Left renal pelvis (tissue), 4 donors: Measurements from ENCODE around the gene UBTF. TPM values are rescaled to one million over a fixed set of nuclear protein-coding genes. Genes with fewer than 3 reads are reported as not detected.

Experiments used
- DNase-seq, 4 donors: peaks; one replicate each; pipeline ENCODE4 v3.0.0-alpha.2; 2013; ENCODE audit warnings: low read depth in 4 of 4, low spot score in 3 of 4
- polyA plus RNA-seq, 4 donors: library from polyadenylated mRNA; unstranded; fragments of 120-200 nt; gene quantifications; one replicate each; pipeline ENCODE4 v1.2.1, GENCODE V29; 2013; ENCODE audit not compliant: insufficient read length in 4 of 4

UBTF gene
- polyA plus RNA-seq, 4 donors = 121 to 137 (median 129) TPM

DNA sequence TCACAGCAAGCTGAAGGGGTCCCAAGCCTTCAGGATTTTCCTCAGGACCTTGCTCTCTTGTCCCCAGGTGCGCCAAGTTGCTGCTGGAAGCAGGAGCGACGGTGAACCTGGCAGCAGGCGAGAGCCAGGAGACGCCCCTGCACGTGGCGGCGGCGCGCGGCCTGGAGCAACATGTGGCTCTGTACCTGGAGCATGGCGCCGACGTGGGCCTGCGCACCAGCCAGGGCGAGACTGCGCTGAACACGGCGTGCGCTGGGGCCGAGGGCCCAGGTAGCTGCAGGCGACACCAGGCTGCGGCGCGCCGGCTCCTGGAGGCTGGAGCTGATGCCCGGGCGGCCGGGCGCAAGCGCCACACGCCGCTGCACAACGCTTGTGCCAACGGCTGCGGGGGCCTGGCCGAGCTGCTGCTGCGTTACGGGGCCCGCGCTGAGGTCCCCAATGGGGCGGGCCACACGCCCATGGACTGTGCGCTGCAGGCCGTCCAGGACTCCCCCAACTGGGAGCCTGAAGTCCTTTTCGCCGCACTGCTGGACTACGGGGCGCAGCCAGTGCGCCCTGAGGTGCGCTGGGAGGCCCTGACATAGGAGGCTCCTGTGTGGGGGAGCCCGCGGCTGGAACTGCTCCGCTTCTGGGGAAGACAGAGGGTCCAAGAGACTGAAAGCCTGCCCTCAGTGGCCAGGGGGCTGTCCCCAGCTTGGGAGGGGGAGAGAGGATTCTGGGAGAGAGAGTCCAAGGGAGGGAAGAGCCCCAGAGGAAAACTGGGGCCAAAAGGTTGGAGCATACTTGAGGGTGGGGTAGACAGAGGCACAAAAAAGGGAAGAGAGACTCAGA is 42.6 kb downstream of the UBTF start:
- DNase-seq = no peak

DNA sequence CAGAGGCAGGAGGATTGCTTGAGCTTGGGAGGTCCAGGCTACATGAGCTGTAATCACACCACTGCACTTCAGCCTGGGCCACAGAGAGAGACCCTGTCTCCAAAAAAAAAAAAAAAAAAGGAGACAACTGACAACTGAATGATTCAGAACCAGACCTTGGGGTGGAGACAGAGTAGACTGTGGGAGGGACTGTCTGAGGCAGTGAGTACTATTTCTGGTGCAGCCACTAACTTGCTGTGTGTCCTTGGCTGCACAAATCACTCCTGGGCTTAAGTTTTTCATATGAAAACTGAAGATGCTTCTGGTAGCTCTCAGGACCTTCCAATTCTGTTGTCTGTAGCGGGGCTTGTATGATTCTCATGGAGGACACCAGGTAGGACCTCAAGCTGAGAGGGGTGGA is 43.2 kb downstream of the UBTF start:
- no peak for DNase-seq

DNA sequence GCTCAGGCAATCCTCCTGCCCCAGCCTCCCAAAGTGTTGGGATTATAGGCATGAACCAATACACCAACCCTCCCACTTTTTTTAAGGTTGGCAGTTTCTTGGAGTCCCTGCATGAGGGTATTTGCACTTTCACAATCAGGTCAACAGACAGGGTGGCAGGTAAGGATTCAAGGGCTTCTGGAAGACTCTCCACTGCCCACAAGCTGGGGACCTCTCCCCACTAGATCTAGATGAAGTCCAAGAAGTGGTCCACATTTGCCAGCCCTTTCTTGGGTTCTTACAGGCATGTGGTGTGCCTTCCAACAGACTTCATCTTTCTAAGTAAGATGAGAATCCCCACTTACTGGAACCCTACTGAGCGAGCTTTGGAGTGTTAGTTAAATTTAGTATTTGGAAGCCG is 45.0 kb downstream of the UBTF start:
- no peak for DNase-seq

DNA sequence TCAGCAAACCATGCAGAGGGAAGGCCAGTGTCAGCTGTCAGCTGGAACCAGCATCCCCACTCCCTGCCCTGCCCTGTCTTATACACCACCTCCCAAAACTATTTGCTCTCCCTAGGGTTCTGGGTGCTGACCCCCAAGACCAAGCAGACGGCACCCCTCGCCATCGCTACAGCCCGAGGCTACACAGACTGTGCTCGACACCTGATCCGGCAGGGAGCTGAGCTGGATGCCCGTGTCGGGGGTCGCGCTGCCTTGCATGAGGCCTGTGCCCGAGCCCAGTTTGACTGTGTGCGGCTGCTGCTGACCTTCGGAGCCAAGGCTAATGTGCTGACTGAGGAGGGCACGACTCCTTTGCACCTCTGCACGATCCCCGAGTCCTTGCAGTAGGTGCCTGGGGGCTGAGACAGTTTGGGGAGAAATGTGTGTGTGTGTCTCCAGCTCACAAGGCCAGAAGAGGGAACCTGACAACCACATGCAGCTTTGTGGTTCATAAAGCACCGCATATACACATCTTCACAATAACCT is 47.5 kb downstream of the UBTF start:
- DNase-seq = no peak

DNA sequence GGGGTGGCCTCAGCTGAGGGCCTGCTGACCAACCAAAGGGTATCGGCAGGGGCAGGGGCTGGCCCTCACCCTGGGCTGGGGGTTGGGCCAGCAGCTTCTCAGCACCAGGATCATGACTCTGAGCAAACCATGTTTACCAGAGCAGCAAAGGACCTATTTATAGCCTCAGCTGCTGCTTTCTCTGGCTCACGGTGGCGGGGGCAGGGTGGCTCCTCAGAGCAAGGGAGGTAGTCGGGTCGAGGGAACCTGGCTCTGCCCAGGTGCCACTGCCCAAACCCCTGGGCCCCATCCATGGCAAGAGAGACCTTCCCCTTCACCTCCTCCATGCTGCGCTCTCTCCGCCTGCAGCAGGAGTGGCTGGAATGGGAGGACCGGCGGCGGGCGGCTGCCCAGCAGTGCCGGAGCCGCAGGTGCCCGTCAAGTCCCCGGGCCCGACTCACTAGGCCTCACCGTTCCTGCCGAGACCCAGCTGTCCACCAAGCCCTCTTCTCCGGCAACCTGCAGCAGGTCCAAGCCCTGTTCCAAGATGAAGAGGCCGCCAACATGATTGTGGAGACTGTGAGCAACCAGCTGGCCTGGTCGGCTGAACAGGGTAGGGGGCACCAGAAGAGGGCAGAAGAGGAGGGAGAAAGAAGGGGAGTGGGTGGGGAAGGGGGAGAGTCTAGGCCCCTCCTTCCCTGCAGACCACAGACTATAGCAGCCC is 48.8 kb downstream of the UBTF start, which contains the start of gene ASB16:
Gene ASB16 (plus strand): TSS at position 206 of the 703 bp plus-strand sequence. CDS start 86 bp downstream, at position 292.
- DNase-seq = no peak

DNA sequence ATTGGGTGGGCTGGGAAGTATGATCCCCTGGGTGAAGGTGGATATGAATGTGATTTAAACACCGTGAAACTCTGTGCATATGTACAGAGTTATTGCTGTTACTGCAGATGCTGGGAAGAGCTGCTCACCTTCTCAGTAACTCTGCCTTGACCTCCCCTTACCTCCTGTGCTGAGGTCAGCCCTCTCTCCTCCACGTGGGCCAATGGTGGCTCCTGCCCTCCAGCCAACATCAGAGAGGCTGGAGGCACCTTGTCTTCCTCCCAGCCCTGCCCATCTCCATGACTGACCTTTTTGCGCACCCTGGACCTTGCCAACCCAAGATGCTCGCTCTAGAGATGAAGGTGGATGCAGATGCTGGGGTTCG is 49.4 kb downstream of the UBTF start:
- no peak for DNase-seq

DNA sequence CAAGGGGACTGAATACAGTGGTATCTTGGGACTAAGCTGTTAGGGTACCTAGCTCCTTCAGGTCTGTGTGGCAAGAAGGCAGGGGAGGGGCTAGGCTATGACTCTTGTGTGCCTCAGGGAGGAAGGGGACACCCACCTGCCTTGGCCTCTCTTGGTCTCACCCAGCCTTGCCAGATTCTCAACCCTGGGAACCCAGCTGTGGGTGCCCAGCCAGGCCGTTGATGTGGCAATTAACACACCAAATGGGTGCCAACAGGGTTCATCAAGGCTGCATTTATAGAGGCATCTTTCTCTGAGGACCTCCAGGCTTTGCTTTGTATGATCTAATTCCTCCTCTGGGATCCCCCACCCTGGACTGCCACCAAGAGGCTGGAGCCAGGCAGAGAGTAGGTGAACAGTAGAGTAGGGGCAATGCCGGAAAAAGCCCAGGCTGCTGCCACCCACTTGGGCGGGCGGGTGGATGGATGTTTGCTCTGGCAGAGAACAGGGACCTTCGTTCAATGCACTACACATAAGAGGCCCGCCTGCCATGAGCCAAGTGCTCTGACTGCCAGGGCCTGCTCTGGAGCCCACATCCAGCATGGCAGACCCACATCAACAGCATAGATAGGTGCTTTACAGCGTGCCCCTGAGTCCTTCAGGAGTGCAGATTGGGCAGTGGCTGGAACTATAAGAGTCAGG is 52.2 kb downstream of the UBTF start:
- DNase-seq = no peak

DNA sequence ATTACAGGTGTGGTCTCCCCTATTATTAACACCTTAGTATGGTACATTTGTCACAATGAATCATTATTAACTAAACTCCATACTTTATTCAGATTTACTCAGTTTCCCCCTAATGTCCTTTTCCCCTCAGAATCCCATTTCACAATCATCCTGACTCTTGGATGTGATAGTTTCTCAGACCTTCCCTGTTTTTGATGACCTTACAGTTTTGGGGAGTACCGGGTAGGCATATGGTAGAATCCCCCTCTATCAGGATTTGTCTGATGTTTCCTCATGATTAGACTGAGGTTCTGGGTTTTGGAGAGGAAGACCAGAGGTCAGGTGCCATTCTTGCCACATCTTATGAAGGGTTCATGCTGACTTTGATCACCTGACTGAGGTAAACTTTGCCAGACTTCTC is 55.0 kb downstream of the UBTF start:
- no peak for DNase-seq

DNA sequence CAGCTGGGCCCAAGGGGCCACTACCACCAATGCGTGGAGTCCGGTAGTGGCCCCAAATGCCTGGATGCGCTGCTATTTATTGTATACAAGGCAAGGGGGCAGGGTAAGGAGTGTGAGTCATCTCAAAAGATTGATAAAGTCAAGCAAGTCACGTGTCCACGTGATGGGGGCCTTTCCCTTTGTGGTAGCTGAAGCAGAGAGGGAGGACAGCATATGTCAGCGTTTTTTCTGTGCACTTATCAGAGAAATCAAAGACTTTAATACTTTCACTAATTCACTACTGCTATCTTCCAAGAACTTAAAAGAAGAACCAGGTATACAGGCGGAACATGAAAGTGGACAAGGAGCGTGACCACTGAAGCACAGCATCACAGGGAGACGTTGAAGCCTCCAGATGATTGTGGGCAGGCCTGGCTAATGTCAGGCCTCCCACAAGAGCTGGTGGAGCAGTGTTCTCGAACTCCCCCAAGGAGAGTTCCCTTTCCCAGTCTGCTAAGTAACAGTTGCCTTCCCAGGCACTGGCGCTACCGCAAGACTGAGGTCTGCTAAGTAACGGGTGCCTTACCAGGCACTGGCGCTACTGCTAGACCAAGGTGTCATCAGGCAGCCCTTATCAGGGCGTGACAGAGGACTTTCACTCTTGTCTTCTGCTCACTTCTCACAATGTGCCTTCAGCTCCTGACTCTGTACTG is 59.8 kb downstream of the UBTF start:
- no peak for DNase-seq

DNA sequence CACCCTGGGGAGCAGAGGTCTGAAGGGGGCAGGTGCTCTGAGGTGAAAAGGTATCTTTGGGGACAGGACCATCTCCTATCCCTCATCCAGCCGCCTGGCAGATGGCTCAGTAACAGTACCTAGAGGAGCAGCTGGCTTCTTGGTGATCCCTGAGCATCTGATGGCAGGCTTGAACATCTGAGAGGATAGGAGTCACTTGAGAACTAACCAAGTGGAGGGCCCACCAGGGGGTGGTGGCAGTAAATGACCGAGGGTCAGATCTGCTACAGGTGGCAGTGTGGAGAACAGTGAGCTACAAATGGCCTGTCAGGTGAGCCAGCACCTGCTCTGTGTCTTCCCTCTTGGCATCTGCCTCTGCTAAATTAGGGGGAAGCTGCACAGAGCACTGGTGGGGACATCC is 64.0 kb downstream of the UBTF start:
- DNase-seq = no peak

Other genes with a start within 250 kb of the UBTF start
- gene NAGS, start 215.1 kb downstream of the UBTF start, polyA plus RNA-seq = 1 to 10 TPM in 3 of 4 donors, under 1 TPM in 1; 0.93 to 3.6 (median 2.8) TPM
- gene TMEM101, start 204.7 kb downstream of the UBTF start, polyA plus RNA-seq = 10 to 100 TPM; 26.9 to 47.5 (median 37.3) TPM
- gene LSM12, start 153.0 kb downstream of the UBTF start, polyA plus RNA-seq = 10 to 100 TPM; 34.2 to 48.7 (median 41.2) TPM
- 10 to 100 TPM; 59.9 to 91.7 (median 73.9) TPM for gene G6PC3, start 148.9 kb downstream of the UBTF start, polyA plus RNA-seq
- gene HDAC5, start 96.0 kb downstream of the UBTF start, polyA plus RNA-seq = 10 to 100 TPM; 42.3 to 54.2 (median 47.3) TPM
- gene HROB, start 77.7 kb downstream of the UBTF start, polyA plus RNA-seq = 1 to 10 TPM; 4.1 to 5.3 (median 4.6) TPM
- 1 to 10 TPM; 1.1 to 4.0 (median 2.1) TPM for gene ASB16, start 49.0 kb downstream of the UBTF start, polyA plus RNA-seq
- 10 to 100 TPM; 40.0 to 54.2 (median 42.8) TPM for gene TMUB2, start 32.7 kb downstream of the UBTF start, polyA plus RNA-seq
- 10 to 100 TPM; 54.6 to 71.1 (median 68.9) TPM for gene ATXN7L3, start 19.8 kb downstream of the UBTF start, polyA plus RNA-seq
- 10 to 100 TPM in 1 of 4 donors, 1 to 10 TPM in 3; 7.6 to 60.4 (median 9.5) TPM for gene SLC4A1, start 48.5 kb upstream of the UBTF start, polyA plus RNA-seq
- 10 to 100 TPM in 1 of 4 donors, 1 to 10 TPM in 3; 1.5 to 12.2 (median 2.0) TPM for gene RUNDC3A, start 88.9 kb upstream of the UBTF start, polyA plus RNA-seq
- gene SLC25A39, start 105.1 kb upstream of the UBTF start, polyA plus RNA-seq = 100 to 1,000 TPM in 2 of 4 donors, 10 to 100 TPM in 2; 80.2 to 123 (median 106) TPM
- 100 to 1,000 TPM; 208 to 298 (median 242) TPM for gene GRN, start 125.6 kb upstream of the UBTF start, polyA plus RNA-seq
- 10 to 100 TPM; 31.5 to 67.0 (median 43.9) TPM for gene FAM171A2, start 144.2 kb upstream of the UBTF start, polyA plus RNA-seq
- gene ITGA2B, start 170.0 kb upstream of the UBTF start, polyA plus RNA-seq = 1 to 10 TPM; 4.3 to 10.0 (median 6.2) TPM